ENCODE data around the gene ARF6.

- no peak for TF ChIP-seq CTCF (IDR thresholded peaks at IDR 0.05; ENCODE audit: low read depth, low read length)
- no peak for TF ChIP-seq POLR2A (IDR thresholded peaks at IDR 0.05; ENCODE audit: extremely low read depth, insufficient read length)
- TF ChIP-seq MAX (IDR thresholded peaks at IDR 0.05; ENCODE audit: low read depth, low read length), result no peak
- TF ChIP-seq MYC (IDR thresholded peaks at IDR 0.05; ENCODE audit: low read depth, low read length), result no peak
Observed at GRCh38 chr14:49881350-49882001, 11.4 kb upstream of the ARF6 start.

Data from NB4 (cell line).